Activated T-helper 1 cell treated with anti-CD3 and anti-CD28 coated beads, Interleukin-12 subunit alpha, Interleukin-12 subunit beta, Interleukin-2, Interleukin-4 antibody, amounts not matched to agents 30 ng/mL and 10 ng/mL and 1 ng/mL, durations not matched to agents 14 hours and 24 hours and 36 hours (primary cell): Measurements from ENCODE around the gene PRKG1. TPM values are rescaled to one million over a fixed set of nuclear protein-coding genes. Genes with fewer than 3 reads are reported as not detected.

Experiments
- DNase-seq: peaks from one replicate; pipeline ENCODE4 v3.0.0; 2021; ENCODE audit warnings: low spot score
- H3K27ac Mint-ChIP-seq: one replicate; pipeline ENCODE4 v1.8.0; 2021; ENCODE audit warnings: mild to moderate bottlenecking, mixed read lengths
- H3K27me3 Mint-ChIP-seq: one replicate; pipeline ENCODE4 v1.8.0; 2022; ENCODE audit warnings: mild to moderate bottlenecking, moderate library complexity, mixed read lengths; ENCODE audit not compliant: insufficient read depth
- H3K36me3 Mint-ChIP-seq: one replicate; pipeline ENCODE4 v1.8.0; 2021; ENCODE audit warnings: low read depth, mixed read lengths
- H3K4me1 Mint-ChIP-seq: one replicate; pipeline ENCODE4 v1.8.0; 2021; ENCODE audit warnings: low read depth, mixed read lengths
- H3K4me3 Mint-ChIP-seq: one replicate; pipeline ENCODE4 v1.8.0; 2021; ENCODE audit warnings: mild to moderate bottlenecking, moderate library complexity, mixed read lengths
- H3K9me3 Mint-ChIP-seq: one replicate; pipeline ENCODE4 v1.8.0; 2021; ENCODE audit warnings: mixed read lengths
- intact Hi-C: fragments of 100-400 bp; cut with micrococcal nuclease; formaldehyde crosslinking; loops from one replicate; pipeline ENCODE4 v1.15.1; 2024
- total RNA-seq: library from RNA; stranded (reverse); gene quantifications from 2 replicates; pipeline ENCODE4 v1.2.3, GENCODE V29; 2022

The PRKG1 gene
- total RNA-seq, 1 donor from 2014 or later, result not detected

- H3K36me3 Mint-ChIP-seq, result no peaks in the 10 kb centered on the region
- no peak for DNase-seq
- no peaks in the 10 kb centered on the region for H3K9me3 Mint-ChIP-seq
- intact Hi-C loops, result no loop called here
- no peaks in the 10 kb centered on the region for H3K4me1 Mint-ChIP-seq
- no peak overlapping the region for H3K4me3 Mint-ChIP-seq
- no peaks in the 10 kb centered on the region for H3K27me3 Mint-ChIP-seq
- H3K27ac Mint-ChIP-seq, result no peak overlapping the region
Measured at GRCh38 chr10:52268790-52269189, 1194.5 kb downstream of the PRKG1 start.

DNA sequence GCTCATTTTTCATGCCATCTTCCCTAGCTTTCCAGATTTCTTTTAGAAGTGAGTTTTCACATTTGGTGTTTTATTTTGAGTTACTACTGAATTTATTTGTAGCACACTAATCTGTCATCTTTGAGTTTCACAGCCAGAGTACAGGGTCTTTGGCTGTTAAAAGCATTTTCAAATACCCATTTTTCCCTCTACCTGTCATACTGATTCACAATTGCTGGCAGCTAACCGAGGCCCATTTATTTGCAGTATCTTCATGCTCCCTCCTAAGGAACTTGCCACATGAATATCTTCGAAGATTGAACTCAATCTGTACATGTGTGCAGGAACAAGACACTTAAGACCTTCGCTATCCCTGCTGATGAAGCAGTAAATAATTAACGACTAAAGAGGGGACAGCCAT lies 1194.9 kb downstream of the PRKG1 start:
- no peak overlapping the region for H3K27ac Mint-ChIP-seq
- no peaks in the 10 kb centered on the region for H3K36me3 Mint-ChIP-seq
- no peaks in the 10 kb centered on the region for H3K27me3 Mint-ChIP-seq
- intact Hi-C loops, result no loop called here
- no peaks in the 10 kb centered on the region for H3K4me1 Mint-ChIP-seq
- H3K9me3 Mint-ChIP-seq, result no peaks in the 10 kb centered on the region
- H3K4me3 Mint-ChIP-seq, result no peak overlapping the region
- no peak for DNase-seq

DNA sequence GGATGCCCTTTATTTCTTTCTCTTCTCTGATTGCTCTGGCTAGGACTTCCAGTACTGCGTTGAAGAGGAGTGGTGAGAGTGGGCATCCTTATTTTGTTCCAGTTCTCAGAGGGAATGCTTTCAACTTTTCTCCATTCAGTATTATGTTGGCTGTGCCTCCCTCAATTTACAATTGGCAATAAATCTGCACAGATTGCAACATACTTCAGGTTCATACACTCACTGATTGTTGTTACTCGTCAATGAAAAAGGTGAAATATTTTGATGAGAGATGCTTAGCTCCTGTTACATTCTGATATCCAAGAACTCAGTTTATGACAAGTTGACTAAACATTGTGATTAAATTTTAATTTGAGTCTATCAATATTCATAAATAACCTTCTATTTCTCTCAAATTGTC lies 1201.9 kb downstream of the PRKG1 start:
- no peak for DNase-seq
- no peaks in the 10 kb centered on the region for H3K36me3 Mint-ChIP-seq
- H3K4me3 Mint-ChIP-seq, result no peak overlapping the region
- H3K4me1 Mint-ChIP-seq, result no peaks in the 10 kb centered on the region
- H3K27ac Mint-ChIP-seq, result no peak overlapping the region
- no peaks in the 10 kb centered on the region for H3K27me3 Mint-ChIP-seq
- H3K9me3 Mint-ChIP-seq, result peaks cover 7% of the 10 kb centered on the region
- intact Hi-C loops, result no loop called here

- no peak overlapping the region for H3K27ac Mint-ChIP-seq
- intact Hi-C loops, result no loop called here
- no peak overlapping the region for H3K4me3 Mint-ChIP-seq
- DNase-seq, result no peak
- peaks cover 7% of the 10 kb centered on the region for H3K9me3 Mint-ChIP-seq
- H3K4me1 Mint-ChIP-seq, result no peaks in the 10 kb centered on the region
- no peaks in the 10 kb centered on the region for H3K27me3 Mint-ChIP-seq
- H3K36me3 Mint-ChIP-seq, result no peaks in the 10 kb centered on the region
Measured at GRCh38 chr10:52276986-52277385, 1202.7 kb downstream of the PRKG1 start.

DNA sequence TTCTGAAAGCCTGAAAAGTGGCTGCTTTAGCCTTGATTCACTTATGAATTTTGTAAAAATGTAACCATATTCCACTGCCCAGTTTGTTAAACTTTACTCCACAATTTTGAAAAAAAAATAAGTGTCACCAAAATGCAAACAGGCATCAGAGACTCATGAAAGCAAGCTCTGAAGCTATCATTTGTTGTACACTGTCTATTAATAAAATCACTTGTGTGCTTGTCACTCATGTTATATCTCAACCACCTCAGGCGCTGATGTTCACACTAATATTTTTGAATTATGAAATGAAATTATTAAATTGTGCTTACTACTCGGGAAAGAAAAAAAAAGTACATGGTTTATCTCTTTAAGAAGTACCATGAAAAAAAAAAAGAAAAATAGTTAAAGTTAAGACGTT lies 1205.3 kb downstream of the PRKG1 start:
- H3K4me3 Mint-ChIP-seq, result no peak overlapping the region
- DNase-seq, result no peak
- H3K36me3 Mint-ChIP-seq, result no peaks in the 10 kb centered on the region
- H3K4me1 Mint-ChIP-seq, result no peaks in the 10 kb centered on the region
- intact Hi-C loops, result no loop called here
- H3K9me3 Mint-ChIP-seq, result peaks cover 7% of the 10 kb centered on the region
- no peak overlapping the region for H3K27ac Mint-ChIP-seq
- no peaks in the 10 kb centered on the region for H3K27me3 Mint-ChIP-seq

DNA sequence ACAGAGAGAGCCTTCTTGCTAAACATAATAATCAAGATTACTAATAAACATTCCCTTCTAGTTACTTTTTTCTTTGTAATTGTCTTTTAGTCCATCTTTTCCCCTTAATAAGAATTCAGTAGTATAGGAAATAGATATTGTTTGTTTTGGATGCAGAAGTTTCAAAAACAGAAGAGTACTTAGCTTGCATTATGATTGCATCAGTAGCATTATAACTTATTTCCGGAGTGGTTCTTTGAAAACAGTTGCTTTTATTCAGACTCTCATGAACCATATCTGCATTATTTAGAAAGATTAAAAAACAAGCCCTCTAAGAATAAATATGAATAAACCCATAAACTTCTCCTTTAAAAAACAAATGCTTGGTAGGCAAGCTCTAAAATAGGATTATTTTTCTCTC lies 1205.8 kb downstream of the PRKG1 start:
- Mint-ChIP-seq H3K4me3 (no peak overlapping the region), H3K27me3 (no peaks in the 10 kb centered on the region), H3K4me1 (no peaks in the 10 kb centered on the region), H3K36me3 (no peaks in the 10 kb centered on the region), H3K9me3 (peaks cover 7% of the 10 kb centered on the region), H3K27ac (no peak overlapping the region)
- intact Hi-C loops, result no loop called here
- DNase-seq, result no peak

GRCh38 chr10:52283174-52283573 lies 1208.9 kb downstream of the PRKG1 start:
- intact Hi-C loops, result no loop called here
- Mint-ChIP-seq H3K27me3 (no peaks in the 10 kb centered on the region), H3K36me3 (no peaks in the 10 kb centered on the region), H3K27ac (no peak overlapping the region), H3K9me3 (no peaks in the 10 kb centered on the region), H3K4me3 (no peak overlapping the region), H3K4me1 (no peaks in the 10 kb centered on the region)
- no peak for DNase-seq

DNA sequence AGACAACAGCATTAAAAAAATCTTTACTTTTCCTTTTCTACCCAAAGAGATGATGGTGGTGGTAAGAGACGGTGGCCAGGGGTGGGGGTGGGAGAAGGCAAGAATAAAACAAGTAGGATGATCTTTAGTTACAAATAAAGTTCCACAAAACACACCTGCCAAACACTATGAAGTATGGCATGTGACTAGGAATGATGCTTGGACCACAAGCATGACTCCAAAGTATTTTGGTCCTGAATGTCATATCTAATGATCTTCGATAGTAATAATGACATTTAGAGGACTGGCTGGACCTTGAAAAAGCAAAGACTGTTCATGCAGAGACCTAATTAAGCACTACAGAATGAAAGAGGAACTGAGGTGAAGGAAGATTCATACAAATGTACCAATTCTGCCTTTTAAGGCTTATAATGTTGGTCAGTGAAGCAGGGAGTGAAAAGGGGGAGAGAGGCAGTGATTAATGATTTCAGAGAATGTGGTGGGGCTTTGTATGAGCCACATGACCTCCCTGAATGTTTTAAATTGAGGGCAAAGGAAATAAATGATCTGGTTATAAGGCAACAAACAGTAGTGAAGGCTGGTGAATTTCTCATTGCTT lies 1210.2 kb downstream of the PRKG1 start:
- H3K36me3 Mint-ChIP-seq, result no peaks in the 10 kb centered on the region
- no peak overlapping the region for H3K4me3 Mint-ChIP-seq
- DNase-seq, result no peak
- intact Hi-C loops, result no loop called here
- H3K27ac Mint-ChIP-seq, result no peak overlapping the region
- H3K9me3 Mint-ChIP-seq, result no peaks in the 10 kb centered on the region
- no peaks in the 10 kb centered on the region for H3K4me1 Mint-ChIP-seq
- no peaks in the 10 kb centered on the region for H3K27me3 Mint-ChIP-seq

DNA sequence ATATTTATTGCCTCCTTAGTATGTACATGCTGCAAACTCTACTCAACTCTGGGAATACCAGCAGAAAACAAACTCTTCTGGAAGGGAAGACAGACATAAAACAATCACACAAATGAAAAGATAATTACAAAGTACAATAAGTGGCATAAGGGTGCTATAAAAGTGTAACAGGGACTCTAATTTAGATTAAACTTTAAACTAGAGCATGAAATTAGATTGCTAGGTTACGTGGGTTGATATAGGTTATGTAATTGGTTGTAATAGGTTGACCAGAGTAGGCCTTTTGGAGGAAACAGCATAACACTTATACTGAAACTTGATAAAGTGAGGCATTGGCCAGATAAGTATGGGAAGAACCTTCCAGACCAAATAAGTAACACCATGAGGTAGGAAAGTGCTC lies 1213.6 kb downstream of the PRKG1 start:
- no peaks in the 10 kb centered on the region for H3K9me3 Mint-ChIP-seq
- H3K36me3 Mint-ChIP-seq, result no peaks in the 10 kb centered on the region
- no peaks in the 10 kb centered on the region for H3K4me1 Mint-ChIP-seq
- no peak for DNase-seq
- no peak overlapping the region for H3K27ac Mint-ChIP-seq
- H3K27me3 Mint-ChIP-seq, result no peaks in the 10 kb centered on the region
- intact Hi-C loops, result no loop called here
- H3K4me3 Mint-ChIP-seq, result no peak overlapping the region

- Mint-ChIP-seq H3K36me3 (no peaks in the 10 kb centered on the region), H3K27me3 (no peaks in the 10 kb centered on the region), H3K9me3 (no peaks in the 10 kb centered on the region), H3K4me3 (no peak overlapping the region), H3K4me1 (no peaks in the 10 kb centered on the region), H3K27ac (no peak overlapping the region)
- intact Hi-C loops, result no loop called here
- no peak for DNase-seq
Measured at GRCh38 chr10:52297747-52298146, 1223.5 kb downstream of the PRKG1 start.

GRCh38 chr10:52300599-52301277 lies 1226.5 kb downstream of the PRKG1 start:
- no peak overlapping the region for H3K27ac Mint-ChIP-seq
- H3K27me3 Mint-ChIP-seq, result peaks cover 2% of the 10 kb centered on the region
- no peak overlapping the region for H3K4me3 Mint-ChIP-seq
- no peaks in the 10 kb centered on the region for H3K36me3 Mint-ChIP-seq
- DNase-seq, result no peak
- intact Hi-C loops, result no loop called here
- no peaks in the 10 kb centered on the region for H3K9me3 Mint-ChIP-seq
- H3K4me1 Mint-ChIP-seq, result no peaks in the 10 kb centered on the region

- Mint-ChIP-seq H3K9me3 (no peaks in the 10 kb centered on the region), H3K27ac (no peak overlapping the region), H3K27me3 (peaks cover 47% of the 10 kb centered on the region), H3K4me3 (no peak overlapping the region), H3K4me1 (no peaks in the 10 kb centered on the region), H3K36me3 (peaks cover 1% of the 10 kb centered on the region)
- no peak for DNase-seq
- intact Hi-C loops, result loop anchor here (2.0 kb wide), 1 partner anchor 180 kb away; no protein-coding TSS in a partner anchor
Measured at GRCh38 chr10:52308251-52309031, 1234.2 kb downstream of the PRKG1 start.

- intact Hi-C loops, result no loop called here
- peaks cover 1% of the 10 kb centered on the region for H3K36me3 Mint-ChIP-seq
- no peak overlapping the region for H3K27ac Mint-ChIP-seq
- no peaks in the 10 kb centered on the region for H3K9me3 Mint-ChIP-seq
- H3K4me3 Mint-ChIP-seq, result no peak overlapping the region
- peaks cover 66% of the 10 kb centered on the region for H3K27me3 Mint-ChIP-seq
- DNase-seq, result no peak
- H3K4me1 Mint-ChIP-seq, result no peaks in the 10 kb centered on the region
Measured at GRCh38 chr10:52312942-52313255, 1238.6 kb downstream of the PRKG1 start.
